ENCODE measurements around the gene FAM120B.
"Not testable (repeated sequence)": the region's sequence is repeated elsewhere in the genome, so short reads cannot be mapped to it uniquely, and the experiment has no call there.

The FAM120B gene

DNA sequence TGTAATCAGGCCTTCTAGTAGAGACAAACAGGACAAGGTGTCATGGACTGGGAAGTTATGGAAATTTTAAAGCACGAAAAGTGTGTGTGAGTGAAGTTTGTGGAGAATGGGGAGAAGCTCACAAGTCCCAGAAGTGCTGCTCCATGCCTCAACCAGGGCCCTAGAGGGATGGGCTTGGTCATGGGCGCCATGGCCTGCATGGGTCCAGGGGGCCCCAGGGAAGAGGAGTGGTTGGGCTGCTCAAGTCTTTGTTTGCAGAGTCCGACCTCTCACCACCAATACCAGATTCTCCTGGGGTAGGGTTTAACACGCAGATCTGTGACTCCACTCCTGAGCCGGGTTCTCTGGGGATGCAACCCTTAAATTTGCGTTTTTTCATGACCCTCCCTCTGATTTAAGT is 88.4 kb downstream of the FAM120B start:
- DNase-seq, result no peak

DNA sequence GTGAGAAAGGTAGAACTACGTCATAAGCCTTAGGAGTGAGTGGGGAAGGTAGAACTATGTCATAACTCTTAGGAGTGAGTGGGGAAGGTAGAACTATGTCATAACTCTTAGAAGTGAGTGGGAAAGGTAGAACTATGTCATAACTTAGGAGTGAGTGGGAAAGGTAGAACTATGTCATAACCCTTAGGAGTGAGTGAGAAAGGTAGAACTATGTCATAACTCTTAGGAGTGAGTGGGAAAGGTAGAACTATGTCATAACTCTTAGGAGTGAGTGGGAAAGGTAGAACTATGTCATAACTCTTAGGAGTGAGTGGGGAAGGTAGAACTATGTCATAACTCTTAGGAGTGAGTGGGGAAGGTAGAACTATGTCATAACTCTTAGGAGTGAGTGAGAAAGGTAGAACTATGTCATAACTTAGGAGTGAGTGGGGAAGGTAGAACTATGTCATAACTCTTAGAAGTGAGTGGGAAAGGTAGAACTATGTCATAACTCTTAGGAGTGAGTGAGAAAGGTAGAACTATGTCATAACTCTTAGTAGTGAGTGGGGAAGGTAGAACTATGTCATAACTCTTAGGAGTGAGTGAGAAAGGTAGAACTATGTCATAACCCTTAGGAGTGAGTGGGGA is 92.3 kb downstream of the FAM120B start:
- not testable (repeated sequence) for DNase-seq

GRCh38 chr6:170399955-170400558 is 93.5 kb downstream of the FAM120B start:
- DNase-seq, result not testable (repeated sequence)

DNA sequence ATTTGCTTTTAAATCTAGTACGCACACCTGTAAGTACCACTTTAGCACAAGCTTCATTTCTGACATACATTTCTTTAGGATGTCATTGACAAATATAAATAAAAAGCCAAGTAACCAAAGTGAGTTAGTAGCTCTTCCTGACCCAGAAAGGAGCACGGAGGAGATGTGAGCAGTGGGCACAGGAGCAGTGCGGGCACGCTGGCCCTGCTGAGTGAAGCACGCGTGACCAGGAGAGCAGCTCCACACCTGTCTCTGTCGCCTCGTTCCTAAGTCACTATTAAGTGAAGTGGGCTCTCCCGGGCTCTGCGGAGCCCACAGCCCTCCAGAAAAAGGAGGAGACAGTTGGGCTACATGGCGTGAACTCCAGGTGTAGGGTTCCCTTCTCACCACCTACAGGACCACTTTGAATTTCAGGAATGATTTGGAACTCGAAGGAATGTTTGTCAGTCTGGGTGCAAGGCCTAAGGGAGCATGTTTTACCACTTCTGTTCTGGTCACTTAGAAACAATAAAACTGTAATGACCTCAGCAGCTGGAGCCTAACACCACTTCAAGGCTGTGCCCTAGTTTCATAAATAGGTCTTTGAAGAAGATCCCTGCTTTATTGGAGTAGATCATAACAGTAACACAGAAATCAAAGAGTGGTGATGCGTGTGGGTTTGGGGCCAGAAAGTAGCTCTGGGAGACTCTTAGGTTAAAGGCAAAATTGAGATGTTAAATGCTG is 95.9 kb downstream of the FAM120B start:
- DNase-seq, result no peak

DNA sequence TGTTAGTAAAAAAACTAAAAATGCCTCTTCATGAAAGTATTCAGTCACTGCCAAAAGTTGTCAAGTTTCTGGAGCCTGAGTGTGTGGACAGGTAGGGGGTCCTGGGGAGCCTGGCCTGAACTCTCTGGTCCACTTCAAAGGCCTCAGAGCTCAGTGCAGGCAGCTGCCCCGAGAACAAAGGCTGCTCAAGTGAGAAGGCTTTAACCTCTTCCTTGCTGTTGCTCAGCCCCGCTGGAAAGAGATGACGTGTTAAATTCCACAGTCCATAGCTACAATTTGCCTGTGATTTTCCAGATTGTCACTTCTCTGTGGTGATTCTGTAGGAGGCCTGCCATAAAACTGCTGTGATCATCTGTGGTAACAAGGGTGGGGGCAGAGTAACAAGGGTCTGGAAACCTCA is 96.9 kb downstream of the FAM120B start:
- no peak for DNase-seq

DNA sequence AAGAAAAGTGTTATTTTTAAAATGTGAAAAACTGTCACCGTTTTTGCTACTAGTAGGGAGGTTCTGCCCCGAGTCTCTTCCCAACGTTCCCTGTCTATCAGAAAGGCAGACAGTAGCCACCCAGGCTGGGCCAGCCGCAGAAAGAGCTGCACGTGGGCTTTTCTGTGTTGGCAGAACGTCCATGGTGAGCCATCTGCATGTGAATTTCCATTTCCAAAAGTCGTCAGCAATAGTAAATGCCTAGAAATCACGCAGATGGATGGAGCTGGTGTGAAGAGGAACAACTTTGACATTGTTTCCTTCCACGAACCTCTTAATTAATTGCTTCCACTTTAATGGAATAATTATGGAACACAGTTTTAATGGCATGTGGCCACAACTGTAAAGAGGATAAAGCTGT is 97.5 kb downstream of the FAM120B start:
- no peak for DNase-seq

DNA sequence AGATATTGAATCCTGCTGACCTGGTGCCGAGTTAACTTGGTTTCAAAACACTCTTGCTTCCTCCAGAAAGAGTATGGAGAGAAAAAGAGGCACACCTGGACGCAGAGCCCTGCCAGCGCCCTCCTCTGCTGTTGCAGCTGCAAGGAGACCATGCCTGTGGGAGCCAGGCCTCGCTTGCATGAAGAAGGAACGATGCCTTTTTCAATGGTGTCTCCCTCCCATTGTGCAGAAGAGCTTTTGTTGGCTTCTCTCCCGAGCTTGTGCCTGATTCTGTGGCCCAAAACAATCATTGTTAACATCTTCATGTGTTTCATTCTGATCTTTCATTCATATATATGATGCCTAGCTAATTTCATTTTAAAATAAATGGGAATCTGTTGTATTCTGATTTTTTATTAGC is 98.1 kb downstream of the FAM120B start:
- no peak for DNase-seq

DNA sequence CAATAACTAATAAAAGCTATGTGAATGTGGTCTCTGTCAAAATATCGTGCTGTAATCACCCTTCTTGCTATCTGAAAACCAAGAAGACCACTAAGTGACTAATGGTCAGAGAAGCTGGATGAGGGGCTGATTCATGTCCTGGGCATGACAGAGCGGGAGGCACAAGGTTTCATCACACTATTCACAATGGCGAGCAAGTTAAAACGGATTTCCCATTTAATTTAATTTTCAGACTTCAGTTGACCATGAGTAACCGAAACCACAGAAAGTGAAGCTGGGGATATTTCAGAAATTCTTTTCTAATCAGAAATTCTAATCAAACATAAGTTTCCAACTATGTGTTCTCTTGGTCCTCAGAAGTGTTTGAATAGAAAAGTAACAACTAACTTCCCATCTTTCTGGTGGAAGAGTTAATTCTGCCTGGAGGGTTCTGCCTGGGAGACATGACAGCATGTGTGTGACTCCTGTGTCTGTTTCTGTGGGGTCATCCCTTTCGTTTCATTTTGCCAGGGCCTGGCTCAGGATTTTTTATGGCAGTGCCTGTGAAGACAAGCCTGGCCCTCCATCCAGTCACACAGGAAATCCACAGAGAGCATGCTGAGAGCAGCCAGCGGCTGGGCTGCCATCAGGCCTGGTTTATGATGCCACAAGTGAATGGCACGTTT is 98.9 kb downstream of the FAM120B start:
- peak; percentile 20 to 61 (median 23) for DNase-seq

- DNase-seq, result no peak
Measured at GRCh38 chr6:170407200-170407599, 100.6 kb downstream of the FAM120B start.

DNA sequence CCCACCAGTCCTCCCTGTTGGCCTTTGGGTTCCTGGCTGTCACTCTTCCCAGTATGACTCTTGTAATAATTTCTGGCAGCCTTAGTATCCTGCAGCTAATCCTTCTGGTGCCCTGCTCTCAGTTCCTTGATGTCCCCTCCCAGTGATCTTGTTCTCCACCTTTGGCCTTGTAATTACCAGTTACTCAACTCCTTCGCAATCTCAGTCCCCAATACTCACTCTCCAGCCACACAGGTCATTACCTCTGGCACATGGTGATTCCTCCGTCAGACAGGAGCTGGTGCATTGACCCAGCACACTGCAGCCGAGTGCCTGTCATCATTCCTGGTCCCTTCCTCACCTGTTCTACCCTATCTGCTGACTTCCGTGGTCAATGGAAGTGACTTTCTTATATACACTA is 101.4 kb downstream of the FAM120B start:
- DNase-seq, result no peak

GRCh38 chr6:170409746-170410145 is 103.2 kb downstream of the FAM120B start:
- not testable (repeated sequence) for DNase-seq

GRCh38 chr6:170410241-170410640 is 103.7 kb downstream of the FAM120B start:
- no peak for DNase-seq

GRCh38 chr6:170415318-170415717 is 108.8 kb downstream of the FAM120B start:
- no peak for DNase-seq

DNA sequence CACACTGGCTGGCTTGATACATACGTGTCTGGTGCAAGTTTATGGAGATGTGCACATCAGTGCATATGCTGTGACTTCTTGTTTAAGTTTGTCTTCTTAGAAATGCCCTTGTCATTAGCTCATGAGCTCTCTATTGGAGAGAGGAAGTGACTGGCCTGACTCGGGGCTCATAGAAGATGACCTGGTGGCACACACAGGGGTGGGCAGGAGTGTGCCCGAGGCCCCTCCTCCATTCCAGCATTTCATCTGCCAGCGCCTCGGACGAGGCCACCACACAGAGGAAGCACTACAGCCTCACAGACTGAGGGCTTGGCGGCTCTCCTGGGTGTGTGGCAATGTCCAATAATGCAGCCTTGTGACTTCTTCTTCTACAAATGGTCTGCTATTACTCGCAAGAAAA is 109.7 kb downstream of the FAM120B start:
- DNase-seq, result no peak

DNA sequence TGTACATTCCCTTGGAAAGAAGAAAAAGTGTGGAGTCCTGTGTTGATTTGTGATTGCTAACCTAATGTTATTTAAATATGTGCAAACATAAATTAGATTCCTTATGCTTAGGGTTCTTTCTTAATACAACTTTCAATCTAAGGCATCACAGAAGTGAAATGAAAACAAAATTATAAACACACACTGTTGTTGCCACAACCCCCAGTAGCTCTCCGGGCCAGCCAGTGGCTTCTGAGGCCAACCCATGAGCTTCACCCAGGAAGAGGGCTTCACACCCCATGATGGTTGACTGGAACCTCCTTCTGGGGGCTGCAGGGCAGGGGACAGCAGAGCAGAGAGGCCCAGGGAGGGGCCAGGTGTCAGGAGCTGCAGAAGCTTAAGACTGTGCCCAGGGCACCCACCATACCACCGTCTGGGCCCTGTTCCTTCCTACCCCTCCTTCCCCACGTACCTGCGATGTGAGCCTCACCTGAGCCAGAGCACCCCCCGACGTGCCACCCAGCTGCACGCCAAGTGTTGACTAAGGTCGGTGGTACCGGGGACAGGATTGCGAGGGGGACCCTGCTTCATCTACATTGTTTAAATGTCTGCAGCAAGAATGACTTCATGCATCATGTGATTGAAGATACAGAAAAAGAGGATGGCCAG is 110.5 kb downstream of the FAM120B start:
- no peak for DNase-seq

DNA sequence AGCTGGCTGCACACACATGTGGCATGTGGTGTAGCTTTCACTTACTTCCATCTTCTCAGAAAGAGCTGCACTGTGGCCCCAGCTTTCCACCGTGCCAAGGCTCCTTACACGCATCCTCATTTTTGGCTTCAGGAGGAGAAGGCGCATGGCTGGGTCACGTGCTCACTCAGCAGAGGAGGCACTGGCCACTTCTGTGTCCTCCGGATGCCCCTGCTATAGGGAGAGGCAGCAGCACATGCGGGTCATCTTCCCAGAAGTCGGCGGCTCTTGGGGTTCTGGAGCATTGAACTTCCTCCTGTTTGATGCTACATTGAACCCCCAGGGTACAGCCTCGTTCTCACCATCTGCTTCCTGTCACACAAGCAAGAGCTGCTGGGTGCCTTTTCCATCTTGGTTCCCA is 111.3 kb downstream of the FAM120B start:
- DNase-seq, result no peak

GRCh38 chr6:170420283-170420682 is 113.7 kb downstream of the FAM120B start:
- no peak for DNase-seq

GRCh38 chr6:170420791-170421776 is 114.5 kb downstream of the FAM120B start:
- no peak for DNase-seq

DNA sequence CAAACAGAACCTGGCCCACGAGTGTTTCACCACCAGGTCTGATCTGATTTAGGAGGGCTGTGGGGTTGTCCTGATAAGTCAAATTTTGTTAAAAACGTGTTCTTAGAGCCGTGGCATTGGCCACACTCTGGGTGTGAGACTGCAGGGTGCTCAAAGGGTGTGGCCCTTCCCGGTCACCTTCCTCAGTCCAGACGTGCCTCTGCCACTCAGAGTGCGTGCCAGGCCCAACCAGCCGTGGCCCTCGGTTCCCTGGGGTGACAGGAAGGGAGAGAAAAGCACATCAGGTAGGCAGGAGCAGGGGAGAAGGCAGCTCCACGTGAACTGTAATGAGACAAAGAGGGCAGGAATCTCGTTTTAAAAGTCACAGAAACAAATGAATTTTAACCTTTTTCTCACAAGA is 115.4 kb downstream of the FAM120B start:
- DNase-seq, result no peak

GRCh38 chr6:170423030-170423429 is 116.5 kb downstream of the FAM120B start:
- DNase-seq, result no peak

GRCh38 chr6:170423814-170424603 is 117.5 kb downstream of the FAM120B start:
- DNase-seq, result no peak

All from suppressor macrophage treated with lipopolysaccharide for 1 hour (primary cell).